GM12874 (cell line): Measurements from ENCODE around the gene USH1G.
A peak's percentile ranks its signal among the peaks of the same experiment; 100 is the strongest.

Experiments used
- TF ChIP-seq, protein P1 (sequence below): IDR thresholded peaks from 2 replicates; pipeline ENCODE4 v1.5.1; 2011; ENCODE audit warnings: low read depth, mild to moderate bottlenecking, control low read depth, low read length, moderate library complexity; ENCODE audit not compliant: insufficient read depth

Gene USH1G

DNA sequence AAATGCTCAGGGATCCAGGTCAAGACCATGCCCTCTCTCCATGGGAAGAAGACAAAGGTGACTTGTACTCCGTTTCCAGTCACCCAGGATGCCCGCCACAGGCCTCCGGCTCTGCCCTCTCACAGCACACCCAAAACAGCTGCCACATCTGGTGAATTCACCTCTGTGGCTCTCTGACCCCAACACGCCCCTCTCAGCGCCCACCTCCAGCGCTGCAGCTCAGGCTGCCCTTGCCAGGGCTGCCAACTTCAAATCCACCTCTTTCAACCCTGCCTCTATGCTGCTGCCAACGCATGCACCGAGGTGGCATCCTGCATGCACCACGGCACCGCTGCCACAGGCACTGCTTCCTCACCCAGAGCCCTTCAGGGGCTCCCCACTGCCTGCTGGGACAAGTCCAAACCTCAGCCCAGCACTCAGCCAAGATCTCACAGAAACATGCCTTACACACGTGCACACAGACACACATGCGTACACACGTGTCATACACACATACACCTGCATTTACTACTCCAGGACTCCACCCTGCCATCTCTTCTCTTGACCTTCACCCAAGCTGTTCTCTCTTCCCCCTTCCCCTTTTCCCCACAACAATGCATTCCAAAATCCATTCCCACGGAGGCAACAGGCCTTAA is 42.0 kb upstream of the USH1G start:
- TF ChIP-seq, protein P1, sequence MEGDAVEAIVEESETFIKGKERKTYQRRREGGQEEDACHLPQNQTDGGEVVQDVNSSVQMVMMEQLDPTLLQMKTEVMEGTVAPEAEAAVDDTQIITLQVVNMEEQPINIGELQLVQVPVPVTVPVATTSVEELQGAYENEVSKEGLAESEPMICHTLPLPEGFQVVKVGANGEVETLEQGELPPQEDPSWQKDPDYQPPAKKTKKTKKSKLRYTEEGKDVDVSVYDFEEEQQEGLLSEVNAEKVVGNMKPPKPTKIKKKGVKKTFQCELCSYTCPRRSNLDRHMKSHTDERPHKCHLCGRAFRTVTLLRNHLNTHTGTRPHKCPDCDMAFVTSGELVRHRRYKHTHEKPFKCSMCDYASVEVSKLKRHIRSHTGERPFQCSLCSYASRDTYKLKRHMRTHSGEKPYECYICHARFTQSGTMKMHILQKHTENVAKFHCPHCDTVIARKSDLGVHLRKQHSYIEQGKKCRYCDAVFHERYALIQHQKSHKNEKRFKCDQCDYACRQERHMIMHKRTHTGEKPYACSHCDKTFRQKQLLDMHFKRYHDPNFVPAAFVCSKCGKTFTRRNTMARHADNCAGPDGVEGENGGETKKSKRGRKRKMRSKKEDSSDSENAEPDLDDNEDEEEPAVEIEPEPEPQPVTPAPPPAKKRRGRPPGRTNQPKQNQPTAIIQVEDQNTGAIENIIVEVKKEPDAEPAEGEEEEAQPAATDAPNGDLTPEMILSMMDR = no peak

DNA sequence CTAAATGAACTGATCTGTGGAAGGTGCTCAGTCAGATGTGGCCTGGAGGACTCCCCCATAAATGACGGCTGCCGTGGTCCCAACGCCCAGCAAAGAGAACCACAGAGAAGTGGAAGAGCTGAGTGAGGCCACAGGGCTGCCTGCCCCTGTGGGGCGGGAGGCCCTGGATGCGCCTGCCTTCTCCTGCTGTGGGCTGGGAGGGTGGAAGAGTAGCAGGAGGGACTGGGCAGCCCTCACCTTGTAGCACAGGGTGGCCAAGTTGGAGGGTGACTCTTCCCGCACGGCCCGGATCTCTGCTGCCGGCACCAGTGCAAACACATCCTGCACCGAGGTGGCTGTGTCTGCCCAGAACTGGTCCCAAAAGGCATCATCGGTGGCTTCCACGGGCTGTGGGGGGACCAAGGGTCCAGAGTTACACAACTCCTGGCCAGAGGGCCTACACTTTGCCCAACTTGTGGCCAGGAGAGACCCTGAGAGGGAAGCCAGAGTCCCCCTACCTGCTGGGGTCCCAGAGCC is 41.2 kb upstream of the USH1G start:
- TF ChIP-seq, protein P1 = no peak

DNA sequence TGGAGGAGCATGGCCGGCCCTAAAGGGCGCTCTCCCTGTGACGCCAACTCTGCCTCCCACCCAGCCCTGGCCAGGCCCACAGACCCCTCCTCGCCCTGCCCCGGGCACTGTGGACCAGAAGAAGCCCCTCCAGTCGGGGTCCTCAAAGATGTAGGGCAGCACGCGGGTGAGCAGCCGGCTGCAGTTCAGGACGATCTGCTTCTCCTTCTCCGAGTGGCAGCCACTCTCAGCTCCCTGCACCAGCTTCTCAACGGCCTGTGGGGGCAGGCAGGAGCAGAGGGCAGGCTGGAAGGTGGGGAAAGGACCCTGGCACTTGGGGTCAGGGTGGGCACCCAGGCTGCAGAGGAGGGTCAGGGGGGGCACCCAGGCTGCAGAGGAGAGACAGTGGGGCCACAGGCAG is 40.6 kb upstream of the USH1G start:
- TF ChIP-seq, protein P1 = no peak

DNA sequence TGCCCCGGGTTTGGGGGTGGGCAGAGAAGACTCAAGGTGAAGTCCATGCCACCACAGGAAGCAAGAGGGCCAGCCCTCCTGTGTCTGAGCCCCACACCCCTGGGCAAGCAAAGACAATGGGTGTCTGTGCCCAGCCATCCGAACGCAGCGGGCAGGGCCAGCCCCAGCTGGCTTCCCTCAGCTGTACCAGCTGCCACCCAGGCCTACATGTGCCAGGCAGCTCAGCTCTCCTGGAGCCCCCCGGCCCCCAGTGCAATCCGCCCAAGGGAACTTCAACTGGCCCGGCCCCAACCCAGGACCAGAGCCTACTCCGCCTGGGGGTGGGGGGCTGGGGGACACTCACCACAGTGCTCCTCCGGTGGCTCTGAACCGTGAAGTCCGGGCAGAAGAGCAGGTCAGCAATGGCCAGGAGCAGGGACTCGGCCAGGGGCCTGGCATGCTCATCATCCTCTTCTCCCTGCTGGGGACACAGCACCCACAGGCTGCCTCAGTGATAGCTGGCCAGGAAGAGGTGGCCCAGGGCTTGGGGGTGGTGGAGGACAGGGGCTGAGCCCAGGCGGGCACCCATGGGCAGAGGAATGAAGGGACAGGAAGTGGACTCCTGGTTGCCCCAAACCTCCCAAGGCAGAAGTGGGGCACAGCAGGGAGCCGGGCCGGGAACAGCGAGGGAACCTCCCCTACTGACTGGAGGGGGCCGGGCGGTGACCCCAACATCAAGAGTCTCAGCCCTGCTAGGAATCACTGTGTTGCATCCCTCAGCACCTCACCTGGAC is 39.8 kb upstream of the USH1G start:
- TF ChIP-seq, protein P1 = no peak

DNA sequence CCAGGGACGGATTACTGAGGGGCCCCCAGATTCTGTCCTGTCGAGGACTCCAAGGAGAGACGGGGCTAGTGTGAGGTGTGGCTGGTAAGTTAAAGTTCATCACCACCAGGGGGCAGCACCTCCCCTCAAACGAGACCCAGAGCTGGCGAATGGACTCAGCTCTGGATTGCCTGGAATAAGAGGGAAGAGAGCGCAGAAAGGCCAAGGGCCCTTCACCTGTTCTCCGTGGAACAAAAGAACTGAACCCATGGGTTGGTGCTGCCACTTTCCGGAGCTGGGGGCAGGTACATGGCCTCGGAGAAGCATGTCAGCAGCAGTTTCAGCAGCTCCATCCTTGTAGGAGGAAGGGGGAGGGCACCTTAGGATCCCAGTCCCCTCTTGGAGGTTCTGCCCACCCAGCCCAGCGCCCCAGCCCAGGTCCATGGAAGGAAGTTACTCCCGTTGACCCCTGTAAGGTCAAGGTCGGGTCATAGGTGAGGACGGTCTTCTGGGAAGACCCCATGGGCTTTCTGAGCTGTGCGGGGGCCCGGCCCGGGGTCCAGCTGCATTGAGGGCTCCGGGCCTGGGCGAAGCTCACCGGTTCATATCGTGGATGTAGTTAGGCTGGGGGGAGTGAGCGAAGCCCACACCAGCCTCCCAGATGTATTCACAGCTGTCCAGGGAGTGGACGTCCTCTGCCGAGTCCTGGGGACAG is 38.7 kb upstream of the USH1G start:
- TF ChIP-seq, protein P1 = peak; percentile 62

DNA sequence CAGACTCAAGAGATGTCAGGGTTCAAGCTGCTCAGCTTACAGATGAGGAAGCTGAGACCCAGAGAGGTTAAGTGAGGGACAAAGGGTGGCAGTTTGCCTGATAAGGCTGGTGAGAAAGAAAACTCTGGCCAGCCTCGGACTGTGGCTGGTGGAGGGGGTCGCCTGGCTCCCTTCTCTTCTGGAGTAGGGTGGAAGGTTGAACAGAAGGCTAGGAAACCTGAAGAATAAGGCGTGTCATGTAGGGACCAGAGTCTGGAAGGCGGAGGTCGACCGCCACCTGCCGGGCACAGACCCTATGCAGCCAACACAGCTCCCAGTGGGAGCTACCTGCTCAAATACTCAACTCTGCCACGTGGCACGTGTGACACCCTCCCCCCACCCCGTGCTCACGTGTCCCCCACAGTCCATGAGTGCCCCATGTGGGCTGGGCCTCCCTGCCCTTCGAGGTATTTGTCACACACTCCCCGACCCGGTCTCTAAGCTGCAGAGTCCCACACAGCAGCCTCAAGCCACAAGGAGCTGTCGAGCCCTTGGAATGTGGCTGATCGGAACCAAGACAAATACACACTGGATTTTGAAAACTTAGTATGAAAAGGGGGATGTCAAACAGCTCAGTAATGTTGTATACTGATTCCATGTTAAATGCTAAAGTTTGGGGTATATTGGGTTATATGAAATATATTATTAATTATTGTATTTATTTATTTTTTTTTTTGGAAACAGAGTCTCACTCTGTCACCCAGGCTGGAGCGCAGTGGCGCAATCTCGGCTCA is 37.7 kb upstream of the USH1G start:
- TF ChIP-seq, protein P1 = peak; percentile 80
